EH (cell line): ENCODE measurements around the gene TTBK2.
A peak's percentile ranks its signal among the peaks of the same experiment; 100 is the strongest.
"Not testable (repeated sequence)": the region's sequence is repeated elsewhere in the genome, so short reads cannot be mapped to it uniquely, and the experiment has no call there.

Source experiments
- DNase-seq: peaks from one replicate; pipeline ENCODE4 v3.0.0-alpha.2; 2015; ENCODE audit warnings: low read depth

The TTBK2 gene

GRCh38 chr15:42920519-42921341, at the start of gene TTBK2:
Gene TTBK2 (minus strand): TSS chr15:42920778. CDS start chr15:42878617, 42,161 bp downstream.
- DNase-seq: peak; percentile 99

- no peak for DNase-seq
Observed at GRCh38 chr15:42964476-42964875, 43.9 kb upstream of the TTBK2 start.

- DNase-seq: peak; percentile 38
Observed at GRCh38 chr15:42955518-42955917, 34.9 kb upstream of the TTBK2 start.

- DNase-seq: no peak
Observed at GRCh38 chr15:42954291-42954690, 33.7 kb upstream of the TTBK2 start.

GRCh38 chr15:42948898-42949297, 28.3 kb upstream of the TTBK2 start:
- DNase-seq: not testable (repeated sequence)

- no peak for DNase-seq
Observed at GRCh38 chr15:42940527-42940926, 19.9 kb upstream of the TTBK2 start.

- DNase-seq: no peak
Observed at GRCh38 chr15:42939841-42940240, 19.3 kb upstream of the TTBK2 start.

GRCh38 chr15:42937143-42937542, 16.6 kb upstream of the TTBK2 start:
- no peak for DNase-seq

- peak; percentile 17 for DNase-seq
Observed at GRCh38 chr15:42933886-42934667, 13.5 kb upstream of the TTBK2 start.

- no peak for DNase-seq
Observed at GRCh38 chr15:42932833-42933515, 12.4 kb upstream of the TTBK2 start.

- DNase-seq: no peak
Observed at GRCh38 chr15:42931702-42932486, 11.3 kb upstream of the TTBK2 start.

GRCh38 chr15:42929306-42929848, 8.8 kb upstream of the TTBK2 start:
- DNase-seq: no peak

GRCh38 chr15:42921342-42921731, 759 bp upstream of the TTBK2 start:
- DNase-seq: peak; percentile 31

GRCh38 chr15:42919799-42920518, 619 bp downstream of the TTBK2 start:
- DNase-seq: peak; percentile 59

- DNase-seq: no peak
Observed at GRCh38 chr15:42919308-42919707, 1.3 kb downstream of the TTBK2 start.

- DNase-seq: no peak
Observed at GRCh38 chr15:42918047-42918446, 2.5 kb downstream of the TTBK2 start.

GRCh38 chr15:42915654-42916315, 4.8 kb downstream of the TTBK2 start:
- DNase-seq: no peak

- DNase-seq: peak; percentile 19
Observed at GRCh38 chr15:42914728-42915497, 5.7 kb downstream of the TTBK2 start.

- peak; percentile 58 for DNase-seq
Observed at GRCh38 chr15:42911058-42911592, 9.5 kb downstream of the TTBK2 start.
